A549 (cell line): Measurements from ENCODE around the gene METTL23. TPM values are rescaled to one million over a fixed set of nuclear protein-coding genes. Genes with fewer than 3 reads are reported as not detected.

Experiments
- ATAC-seq, 2 experiments: fragments of 200-7000 bp in 1 of 2; fragments of >200 bp in 1 of 2; cut with Nextera tagmentation in 1 of 2; cut with Tn5 transposase in 1 of 2; 3 replicates each; pipeline versions ENCODE4 v1.8.0 to v1.9.1; 2018 to 2020; ENCODE audit warnings: mild to moderate bottlenecking in 1 of 2, moderate library complexity in 1 of 2
- CTCF ChIA-PET: fragments of 300-600 bp; sonication (Branson Sonifier 250); formaldehyde crosslinking; extraction: SDS; loops from one replicate; lab custom pipeline; 2021; ENCODE audit warnings: antibody characterized with exemption, inconsistent platforms; lab: Yijun Ruan, JAX
- POLR2A ChIA-PET: fragments of 350-600 bp; formaldehyde crosslinking; extraction: SDS; loops from one replicate; lab custom pipeline; 2021; ENCODE audit warnings: antibody characterized with exemption, inconsistent platforms; lab: Yijun Ruan, JAX
- DNase-seq, 2 experiments: peaks; one replicate each; pipeline versions ENCODE4 v3.0.0 to v3.0.0-alpha.2; 2011 to 2016; ENCODE audit warnings: low read depth in 1 of 2, low spot score in 1 of 2
- FAIRE-seq: peaks from 2 replicates; lab custom pipeline; 2011; peaks lifted over from hg19 to GRCh38; lab: Jason Lieb, UNC
- H3K27ac ChIP-seq, 2 experiments: fragments of >200 bp; sonication (Bioruptor Twin); formaldehyde crosslinking; 3 replicates each; pipeline ENCODE4 v1.5.1; 2016 to 2017
- H3K4me1 ChIP-seq: fragments of >200 bp; sonication (Bioruptor Twin); formaldehyde crosslinking; 3 replicates; pipeline ENCODE4 v1.6.1; 2016
- H3K4me2 ChIP-seq: fragments of >200 bp; sonication (Bioruptor Twin); formaldehyde crosslinking; 3 replicates; pipeline ENCODE4 v1.6.1; 2016
- H3K4me3 ChIP-seq: fragments of >200 bp; sonication (Bioruptor Twin); formaldehyde crosslinking; 3 replicates; pipeline ENCODE4 v1.5.1; 2016
- H3K9me3 ChIP-seq: fragments of >200 bp; sonication (Bioruptor Twin); formaldehyde crosslinking; 3 replicates; pipeline ENCODE4 v1.6.1; 2016
- BHLHE40 ChIP-seq: IDR thresholded peaks from 2 replicates; pipeline ENCODE4 v1.6.1; 2012; ENCODE audit warnings: low read depth, low read length, inconsistent platforms
- CTCF ChIP-seq: fragments of >200 bp; sonication (Bioruptor Twin); formaldehyde crosslinking; IDR thresholded peaks from 3 replicates; pipeline ENCODE4 v1.5.1; 2016
- EHMT2 ChIP-seq: fragments of 200-600 bp; sonication (generic); IDR thresholded peaks from 2 replicates; pipeline ENCODE4 v1.6.1; 2016; ENCODE audit warnings: antibody characterized with exemption, low read depth, mild to moderate bottlenecking, moderate library complexity
- ELK1 ChIP-seq: fragments of 150-350 bp; IDR thresholded peaks from 2 replicates; pipeline ENCODE4 v1.6.1; 2014; ENCODE audit warnings: low read depth, mild to moderate bottlenecking, low read length
- EP300 ChIP-seq, 2 experiments: fragments of >200 bp; sonication (Bioruptor Twin); formaldehyde crosslinking; IDR thresholded peaks; 2 replicates in 1 of 2; 3 replicates in 1 of 2; pipeline ENCODE4 v1.6.1; 2016 to 2017
- FOSB ChIP-seq: fragments of 250-450 bp; sonication (Bioruptor Pico); IDR thresholded peaks from 2 replicates; pipeline ENCODE4 v1.5.0; 2020; ENCODE audit warnings: mild to moderate bottlenecking, moderate library complexity
- FOXS1 ChIP-seq: fragments of 250-450 bp; sonication (Bioruptor Pico); IDR thresholded peaks from 2 replicates; pipeline ENCODE4 v1.5.0; 2020; ENCODE audit warnings: mild to moderate bottlenecking, moderate library complexity
- HDAC2 ChIP-seq: fragments of 200-600 bp; sonication (generic); IDR thresholded peaks from 2 replicates; pipeline ENCODE4 v1.6.1; 2016
- HES2 ChIP-seq: fragments of >200 bp; sonication (Bioruptor Twin); formaldehyde crosslinking; IDR thresholded peaks from 2 replicates; pipeline ENCODE4 v1.6.1; 2016
- HOXB5 ChIP-seq: fragments of 250-450 bp; sonication (Bioruptor Pico); IDR thresholded peaks from 2 replicates; pipeline ENCODE4 v1.5.0; 2020; ENCODE audit warnings: mild to moderate bottlenecking, moderate library complexity
- KDM1A ChIP-seq: fragments of 200-600 bp; sonication (generic); IDR thresholded peaks from 2 replicates; pipeline ENCODE4 v1.6.1; 2016; ENCODE audit warnings: low read depth, mild to moderate bottlenecking
- NPAS2 ChIP-seq: fragments of 250-450 bp; sonication (Bioruptor Pico); IDR thresholded peaks from 2 replicates; pipeline ENCODE4 v1.8.0; 2022; ENCODE audit warnings: mild to moderate bottlenecking, moderate library complexity, borderline replicate concordance
- RAD21 ChIP-seq, 2 experiments: fragments of >200 bp in 1 of 2; sonication (Bioruptor Twin) in 1 of 2; formaldehyde crosslinking in 1 of 2; IDR thresholded peaks in 1 of 2; conservative IDR thresholded peaks in 1 of 2; 2 replicates in 1 of 2; 3 replicates in 1 of 2; pipeline ENCODE4 v1.6.1; 2012 to 2018; ENCODE audit warnings: inconsistent platforms in 1 of 2
- REST ChIP-seq: fragments of 200-600 bp; sonication (generic); IDR thresholded peaks from 2 replicates; pipeline ENCODE4 v1.6.1; 2016; ENCODE audit warnings: antibody characterized with exemption, mild to moderate bottlenecking, moderate library complexity
- SREBF2 ChIP-seq: fragments of 450-650 bp; IDR thresholded peaks from 2 replicates; pipeline ENCODE4 v1.6.1; 2014; ENCODE audit warnings: mild to moderate bottlenecking, moderate library complexity
- TFCP2L1 ChIP-seq: fragments of 250-450 bp; sonication (Bioruptor Pico); IDR thresholded peaks from 2 replicates; pipeline ENCODE4 v1.5.0; 2021; ENCODE audit warnings: mild to moderate bottlenecking
- ZFP36 ChIP-seq: fragments of 450-650 bp; IDR thresholded peaks from 2 replicates; pipeline ENCODE4 v1.6.1; 2014; ENCODE audit warnings: borderline replicate concordance; ENCODE audit not compliant: partially characterized antibody
- ZNF302 ChIP-seq: fragments of 250-450 bp; sonication (Bioruptor Pico); IDR thresholded peaks from 2 replicates; pipeline ENCODE4 v1.9.0; 2021; ENCODE audit warnings: inconsistent platforms, mild to moderate bottlenecking, moderate library complexity
- WGBS: methylation state at CpG from one replicate; pipeline ENCODE4 v1.1.6; 2017; ENCODE audit errors: missing lambda C conversion rate; 5-methylcytosine and 5-hydroxymethylcytosine counted together
- polyA plus RNA-seq, 4 experiments: library from polyadenylated mRNA; depleted of rRNA in 3 of 4; stranded (reverse); fragments of >200 nt; fragmentation: RNase III in 1 of 4; extraction: RNeasy Plus Mini Kit Qiagen cat#74134 plus additional on column Dnase treatment in 1 of 4; gene quantifications; 2 replicates in 3 of 4; 3 replicates in 1 of 4; pipeline ENCODE4 v1.2.3, GENCODE V29; 2011 to 2017
- TF ChIP-seq, protein P1 (sequence below): fragments of 250-450 bp; sonication (Bioruptor Pico); IDR thresholded peaks from 2 replicates; pipeline ENCODE4 v1.5.0; 2021; ENCODE audit warnings: mild to moderate bottlenecking, moderate library complexity, borderline replicate concordance
- TF ChIP-seq, protein P2 (sequence below): IDR thresholded peaks from 2 replicates; pipeline ENCODE4 v1.6.1; 2012

The METTL23 gene
- polyA plus RNA-seq, 2 of the 4 experiments (the other 2 are of a cell fraction), result 64.9 to 120 TPM

DNA sequence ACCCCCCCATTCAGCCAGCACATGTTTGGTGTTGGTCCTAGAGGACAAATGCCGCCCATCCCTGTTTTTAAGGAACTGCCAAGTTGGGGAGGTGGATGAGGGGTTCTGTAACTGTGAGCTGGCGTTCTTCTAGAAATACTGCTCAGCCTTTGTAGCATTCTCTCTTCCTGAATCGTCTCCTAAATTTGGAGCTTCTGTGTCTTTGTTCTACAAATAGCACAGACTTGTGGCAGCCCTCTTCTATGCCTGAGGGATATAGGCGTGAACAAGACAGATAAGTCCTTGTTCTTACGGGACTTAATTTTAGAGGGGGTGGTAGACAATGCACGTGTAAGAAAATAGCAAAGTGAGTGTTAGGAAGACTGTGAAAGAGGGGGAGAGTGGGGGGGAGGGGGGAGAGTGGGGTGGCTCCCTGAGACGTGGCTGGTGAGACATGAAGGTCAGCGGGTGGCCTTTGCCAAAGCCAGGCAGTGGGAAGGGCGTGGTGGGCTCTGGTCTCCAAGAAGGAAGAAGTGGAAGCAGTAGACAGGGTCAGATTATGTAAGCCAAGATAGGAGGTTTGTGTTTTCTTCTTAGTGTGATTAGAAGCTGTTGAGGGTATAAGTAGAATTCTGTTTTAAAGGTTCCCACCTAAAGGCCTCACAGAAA, 21.2 kb downstream of the METTL23 start:
- no peak for ATAC-seq
- CTCF ChIA-PET, result interaction anchor here (1.5 to 1.7 kb wide), 4 partner anchors 11 to 319 kb away, joined by 4 to 6 read pairs (median 4); partner anchors contain the start of genes METTL23 and MGAT5B

GRCh38 chr17:76748657-76749056, 22.0 kb downstream of the METTL23 start:
- no peaks in the 10 kb centered on the region for H3K4me1 ChIP-seq
- TF ChIP-seq EP300 (IDR thresholded peaks at IDR 0.05), result no peak
- TF ChIP-seq RAD21 (conservative IDR thresholded peaks at IDR 0.05 in 1 of 2, IDR thresholded peaks at IDR 0.05 in 1 of 2), result no peak
- no peak for TF ChIP-seq TFCP2L1
- no peak for TF ChIP-seq KDM1A
- no peak for TF ChIP-seq FOSB
- TF ChIP-seq, protein P1, sequence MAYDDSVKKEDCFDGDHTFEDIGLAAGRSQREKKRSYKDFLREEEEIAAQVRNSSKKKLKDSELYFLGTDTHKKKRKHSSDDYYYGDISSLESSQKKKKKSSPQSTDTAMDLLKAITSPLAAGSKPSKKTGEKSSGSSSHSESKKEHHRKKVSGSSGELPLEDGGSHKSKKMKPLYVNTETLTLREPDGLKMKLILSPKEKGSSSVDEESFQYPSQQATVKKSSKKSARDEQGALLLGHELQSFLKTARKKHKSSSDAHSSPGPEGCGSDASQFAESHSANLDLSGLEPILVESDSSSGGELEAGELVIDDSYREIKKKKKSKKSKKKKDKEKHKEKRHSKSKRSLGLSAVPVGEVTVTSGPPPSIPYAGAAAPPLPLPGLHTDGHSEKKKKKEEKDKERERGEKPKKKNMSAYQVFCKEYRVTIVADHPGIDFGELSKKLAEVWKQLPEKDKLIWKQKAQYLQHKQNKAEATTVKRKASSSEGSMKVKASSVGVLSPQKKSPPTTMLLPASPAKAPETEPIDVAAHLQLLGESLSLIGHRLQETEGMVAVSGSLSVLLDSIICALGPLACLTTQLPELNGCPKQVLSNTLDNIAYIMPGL (CRISPR knock-in tag), result no peak
- no peak for TF ChIP-seq HDAC2
- TF ChIP-seq EHMT2, result no peak
- no peak for TF ChIP-seq FOXS1 (CRISPR knock-in tag)
- no peak for TF ChIP-seq CTCF
- TF ChIP-seq NPAS2, result no peak

More for the DNA sequence above, 21.2 kb downstream of the METTL23 start:
- Histone ChIP-seq H3K4me2 (no peak overlapping the region), H3K27ac (no peak overlapping the region), H3K4me3 (no peak overlapping the region), H3K4me1 (no peaks in the 10 kb centered on the region), H3K9me3 (no peaks in the 10 kb centered on the region)
- TF ChIP-seq ELK1, result no peak
- TF ChIP-seq NPAS2, result no peak
- TF ChIP-seq, protein P2, sequence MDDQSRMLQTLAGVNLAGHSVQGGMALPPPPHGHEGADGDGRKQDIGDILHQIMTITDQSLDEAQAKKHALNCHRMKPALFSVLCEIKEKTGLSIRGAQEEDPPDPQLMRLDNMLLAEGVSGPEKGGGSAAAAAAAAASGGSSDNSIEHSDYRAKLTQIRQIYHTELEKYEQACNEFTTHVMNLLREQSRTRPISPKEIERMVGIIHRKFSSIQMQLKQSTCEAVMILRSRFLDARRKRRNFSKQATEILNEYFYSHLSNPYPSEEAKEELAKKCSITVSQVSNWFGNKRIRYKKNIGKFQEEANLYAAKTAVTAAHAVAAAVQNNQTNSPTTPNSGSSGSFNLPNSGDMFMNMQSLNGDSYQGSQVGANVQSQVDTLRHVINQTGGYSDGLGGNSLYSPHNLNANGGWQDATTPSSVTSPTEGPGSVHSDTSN, result no peak
- no peak for TF ChIP-seq REST
- TF ChIP-seq HOXB5, result no peak
- no peak for TF ChIP-seq ZNF302 (CRISPR knock-in tag)
- no peak for TF ChIP-seq KDM1A
- TF ChIP-seq SREBF2, result no peak
- no peak for TF ChIP-seq BHLHE40
- TF ChIP-seq HES2, result no peak
- no peak for TF ChIP-seq FOXS1 (CRISPR knock-in tag)
- TF ChIP-seq HDAC2, result no peak
- TF ChIP-seq ZFP36, result no peak
- no peak for DNase-seq
- POLR2A ChIA-PET, result no interaction called here
- FAIRE-seq, result no peak
- WGBS, result 87% methylated on average over 9 of the region's 9 CpGs

More at GRCh38 chr17:76748657-76749056, 22.0 kb downstream of the METTL23 start:
- H3K27ac ChIP-seq, result no peak overlapping the region
- FAIRE-seq (no peak), ATAC-seq (no peak), DNase-seq (no peak)
- no peaks in the 10 kb centered on the region for H3K9me3 ChIP-seq
- no peak overlapping the region for H3K4me2 ChIP-seq
- H3K4me3 ChIP-seq, result no peak overlapping the region
- ChIA-PET CTCF (interaction anchor here (0.6 to 1.7 kb wide), 7 partner anchors 10 to 319 kb away, joined by 3 to 6 read pairs (median 4); partner anchors contain the start of genes METTL23 and MGAT5B), POLR2A (no interaction called here)
- WGBS, result 98% methylated on average over 1 of the region's 1 CpG
